ENCODE results near the gene ZNF490.
"Not testable (repeated sequence)": the region's sequence is repeated elsewhere in the genome, so short reads cannot be mapped to it uniquely, and the experiment has no call there.

DNA sequence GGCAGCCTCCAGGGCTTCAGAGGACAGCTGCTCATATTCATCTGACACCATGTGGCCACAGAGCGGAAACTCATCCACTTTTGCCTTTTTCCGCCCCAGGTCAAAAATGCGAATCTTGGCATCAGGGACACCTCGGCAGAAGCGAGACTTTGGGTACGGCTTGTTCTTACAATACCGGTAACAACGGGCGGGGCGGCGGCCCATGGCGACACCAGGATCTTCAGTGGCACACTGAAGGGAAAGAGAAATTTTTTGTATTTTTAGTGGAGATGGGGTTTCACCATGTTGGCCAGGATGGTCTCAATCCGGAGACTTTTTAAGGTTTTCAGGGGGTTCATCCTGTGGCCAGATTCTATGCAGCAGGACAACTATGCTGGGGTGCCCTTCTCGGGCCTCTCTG is 33.1 kb upstream of the ZNF490 start:
- TF ChIP-seq, protein P1, sequence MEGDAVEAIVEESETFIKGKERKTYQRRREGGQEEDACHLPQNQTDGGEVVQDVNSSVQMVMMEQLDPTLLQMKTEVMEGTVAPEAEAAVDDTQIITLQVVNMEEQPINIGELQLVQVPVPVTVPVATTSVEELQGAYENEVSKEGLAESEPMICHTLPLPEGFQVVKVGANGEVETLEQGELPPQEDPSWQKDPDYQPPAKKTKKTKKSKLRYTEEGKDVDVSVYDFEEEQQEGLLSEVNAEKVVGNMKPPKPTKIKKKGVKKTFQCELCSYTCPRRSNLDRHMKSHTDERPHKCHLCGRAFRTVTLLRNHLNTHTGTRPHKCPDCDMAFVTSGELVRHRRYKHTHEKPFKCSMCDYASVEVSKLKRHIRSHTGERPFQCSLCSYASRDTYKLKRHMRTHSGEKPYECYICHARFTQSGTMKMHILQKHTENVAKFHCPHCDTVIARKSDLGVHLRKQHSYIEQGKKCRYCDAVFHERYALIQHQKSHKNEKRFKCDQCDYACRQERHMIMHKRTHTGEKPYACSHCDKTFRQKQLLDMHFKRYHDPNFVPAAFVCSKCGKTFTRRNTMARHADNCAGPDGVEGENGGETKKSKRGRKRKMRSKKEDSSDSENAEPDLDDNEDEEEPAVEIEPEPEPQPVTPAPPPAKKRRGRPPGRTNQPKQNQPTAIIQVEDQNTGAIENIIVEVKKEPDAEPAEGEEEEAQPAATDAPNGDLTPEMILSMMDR (IDR thresholded peaks at IDR 0.05) = not testable (repeated sequence)
- TF ChIP-seq POLR2AphosphoS5 (IDR thresholded peaks at IDR 0.05) = not testable (repeated sequence)
